Nephron progenitor cell (in vitro differentiated cells): Measurements from ENCODE around the gene OR10V1.

Experiments used
- DNase-seq: peaks from one replicate; pipeline ENCODE4 v3.0.0; 2021
- H3K27ac Mint-ChIP-seq: 2 replicates; pipeline ENCODE4 v1.8.0; 2021; ENCODE audit warnings: mild to moderate bottlenecking, moderate library complexity, mixed read lengths
- H3K27me3 Mint-ChIP-seq: 2 replicates; pipeline ENCODE4 v1.8.0; 2021; ENCODE audit warnings: mild to moderate bottlenecking, low read depth, mixed read lengths; ENCODE audit not compliant: poor library complexity
- H3K36me3 Mint-ChIP-seq: 2 replicates; pipeline ENCODE4 v1.8.0; 2021; ENCODE audit warnings: low read depth, mixed read lengths
- H3K4me1 Mint-ChIP-seq: 2 replicates; pipeline ENCODE4 v1.8.0; 2021; ENCODE audit warnings: mixed read lengths
- H3K4me3 Mint-ChIP-seq: 2 replicates; pipeline ENCODE4 v1.8.0; 2021; ENCODE audit warnings: mild to moderate bottlenecking, moderate library complexity, mixed read lengths
- H3K9me3 Mint-ChIP-seq: 2 replicates; pipeline ENCODE4 v1.8.0; 2021; ENCODE audit warnings: mild to moderate bottlenecking, moderate library complexity, mixed read lengths
- TF ChIP-seq, protein P1 (sequence below): fragments of 200-600 bp; sonication (generic); IDR thresholded peaks from 2 replicates; pipeline ENCODE4 v1.5.0; 2021; ENCODE audit warnings: antibody characterized with exemption

Gene OR10V1

DNA sequence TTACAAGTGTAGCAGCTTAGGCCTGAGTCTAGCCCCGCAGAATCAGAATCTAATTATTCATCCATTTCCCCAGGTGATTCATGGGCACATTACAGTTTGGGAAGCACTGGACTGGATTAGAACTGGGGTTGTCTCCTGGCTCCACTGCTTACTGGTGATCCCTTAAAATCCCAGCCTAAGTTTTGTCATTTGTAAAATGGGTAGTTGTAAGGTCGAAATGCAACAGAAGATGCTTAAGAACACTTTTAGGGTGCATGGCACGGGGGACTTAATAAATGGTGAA lies 42.9 kb upstream of the OR10V1 start:
- Mint-ChIP-seq H3K9me3 (no peaks in the 10 kb centered on the region), H3K4me1 (peaks cover 46% of the 10 kb centered on the region), H3K36me3 (no peaks in the 10 kb centered on the region), H3K4me3 (peak overlapping the region; percentile 94), H3K27ac (no peak overlapping the region), H3K27me3 (peaks cover 4% of the 10 kb centered on the region)
- DNase-seq: no peak
- TF ChIP-seq, protein P1, sequence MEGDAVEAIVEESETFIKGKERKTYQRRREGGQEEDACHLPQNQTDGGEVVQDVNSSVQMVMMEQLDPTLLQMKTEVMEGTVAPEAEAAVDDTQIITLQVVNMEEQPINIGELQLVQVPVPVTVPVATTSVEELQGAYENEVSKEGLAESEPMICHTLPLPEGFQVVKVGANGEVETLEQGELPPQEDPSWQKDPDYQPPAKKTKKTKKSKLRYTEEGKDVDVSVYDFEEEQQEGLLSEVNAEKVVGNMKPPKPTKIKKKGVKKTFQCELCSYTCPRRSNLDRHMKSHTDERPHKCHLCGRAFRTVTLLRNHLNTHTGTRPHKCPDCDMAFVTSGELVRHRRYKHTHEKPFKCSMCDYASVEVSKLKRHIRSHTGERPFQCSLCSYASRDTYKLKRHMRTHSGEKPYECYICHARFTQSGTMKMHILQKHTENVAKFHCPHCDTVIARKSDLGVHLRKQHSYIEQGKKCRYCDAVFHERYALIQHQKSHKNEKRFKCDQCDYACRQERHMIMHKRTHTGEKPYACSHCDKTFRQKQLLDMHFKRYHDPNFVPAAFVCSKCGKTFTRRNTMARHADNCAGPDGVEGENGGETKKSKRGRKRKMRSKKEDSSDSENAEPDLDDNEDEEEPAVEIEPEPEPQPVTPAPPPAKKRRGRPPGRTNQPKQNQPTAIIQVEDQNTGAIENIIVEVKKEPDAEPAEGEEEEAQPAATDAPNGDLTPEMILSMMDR: no peak

DNA sequence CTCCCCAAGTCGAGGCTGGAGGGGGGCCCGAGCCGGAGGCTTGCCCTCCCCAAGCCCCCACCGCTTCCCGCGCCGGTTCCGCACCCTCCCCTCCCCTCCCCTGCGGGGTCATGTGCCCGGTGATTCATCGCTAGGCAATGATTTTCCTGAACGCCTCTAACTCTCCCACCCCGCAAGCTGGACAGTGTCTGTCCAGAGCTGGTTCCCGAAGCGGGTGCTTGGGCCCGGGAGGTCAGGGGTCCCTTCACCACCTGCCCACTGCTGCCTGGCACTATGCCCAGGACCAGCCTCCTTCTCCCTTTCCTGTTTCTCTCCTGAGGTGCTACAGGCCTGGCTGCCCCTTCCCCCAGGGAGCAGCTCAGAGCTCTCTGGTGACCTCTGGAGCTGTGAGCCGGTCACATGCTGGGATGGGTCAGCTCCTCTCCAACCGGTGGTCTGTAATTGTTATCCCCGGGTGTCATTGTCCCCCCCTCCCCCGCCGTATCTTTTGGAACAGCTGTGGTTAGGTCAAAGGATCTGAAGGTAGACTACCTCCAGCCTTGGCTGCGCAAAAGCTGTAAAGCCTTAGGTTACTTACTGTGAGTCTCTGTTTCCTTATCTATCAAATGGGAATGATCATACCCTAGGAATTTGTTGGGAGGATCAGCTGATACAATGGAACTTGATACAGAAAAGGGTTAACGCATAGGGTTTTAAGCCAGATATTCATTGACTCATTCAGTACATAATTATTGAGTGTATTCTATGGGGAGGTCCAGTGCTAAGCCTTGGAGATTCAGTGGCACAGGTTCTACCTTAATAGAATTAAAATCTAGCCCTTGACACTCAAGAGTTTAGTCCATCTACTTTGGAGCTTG lies 42.3 kb upstream of the OR10V1 start:
- Mint-ChIP-seq H3K27ac (peak overlapping the region; percentile 91), H3K4me3 (peak overlapping the region; percentile 94), H3K27me3 (peaks cover 4% of the 10 kb centered on the region), H3K9me3 (no peaks in the 10 kb centered on the region), H3K4me1 (peaks cover 46% of the 10 kb centered on the region), H3K36me3 (no peaks in the 10 kb centered on the region)
- DNase-seq: peak; percentile 52
- TF ChIP-seq, protein P1: no peak

DNA sequence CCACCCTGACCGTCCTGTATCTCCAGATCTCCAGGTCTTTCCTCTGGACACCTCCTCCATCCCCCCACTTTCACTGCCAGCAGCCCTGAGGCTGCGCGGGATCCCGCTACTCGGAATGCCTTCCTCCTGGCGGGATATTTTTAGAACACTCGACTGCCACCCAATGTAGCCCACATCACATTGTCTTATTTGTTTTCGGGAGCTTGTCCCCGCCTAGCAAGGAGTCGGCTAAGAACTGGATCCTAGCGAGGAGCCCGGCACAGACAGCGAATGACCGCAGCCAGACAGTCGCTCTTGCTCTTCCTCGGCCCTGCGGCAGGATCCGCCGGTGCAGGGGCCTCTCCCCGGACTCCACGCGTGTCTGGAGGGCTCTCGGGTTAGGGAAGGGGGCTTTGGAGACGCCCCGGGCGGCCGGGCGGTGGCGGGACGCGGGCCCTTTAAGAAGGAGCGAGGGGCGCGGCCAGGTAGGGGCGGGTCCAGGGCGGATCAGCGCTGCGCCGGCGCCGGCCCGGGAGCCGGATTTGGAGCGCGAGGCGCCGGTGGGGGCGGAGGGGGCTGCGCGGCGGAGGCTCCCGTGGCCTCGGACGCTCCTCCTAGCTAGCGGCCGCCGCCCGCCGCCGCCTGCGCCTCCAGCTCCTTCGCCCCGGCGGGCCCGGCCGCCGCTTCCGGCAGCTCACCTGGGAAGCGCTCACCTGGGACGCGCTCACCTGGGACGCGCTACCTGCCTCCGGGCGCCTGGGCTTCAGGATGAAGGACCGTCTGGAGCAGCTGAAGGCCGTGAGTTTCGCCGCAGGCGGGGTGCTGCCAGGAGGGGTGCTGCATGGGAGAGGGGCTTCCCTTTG lies 41.4 kb upstream of the OR10V1 start, which contains the start of gene STX3:
Gene STX3, plus strand, starts transcription at position 518 of the 842 bp plus-strand sequence. Its CDS starts 230 bp downstream, at position 748.
- DNase-seq: peak; percentile 81
- H3K4me3 Mint-ChIP-seq: peak within 1 kb of the TSS; percentile 94
- TF ChIP-seq, protein P1: no peak
- H3K27me3 Mint-ChIP-seq: peaks cover 4% of the 10 kb centered on the region
- H3K9me3 Mint-ChIP-seq: no peaks in the 10 kb centered on the region
- H3K27ac Mint-ChIP-seq: peak within 1 kb of the TSS; percentile 91
- no peaks in the 10 kb centered on the region for H3K36me3 Mint-ChIP-seq
- peaks cover 44% of the 10 kb centered on the region for H3K4me1 Mint-ChIP-seq

DNA sequence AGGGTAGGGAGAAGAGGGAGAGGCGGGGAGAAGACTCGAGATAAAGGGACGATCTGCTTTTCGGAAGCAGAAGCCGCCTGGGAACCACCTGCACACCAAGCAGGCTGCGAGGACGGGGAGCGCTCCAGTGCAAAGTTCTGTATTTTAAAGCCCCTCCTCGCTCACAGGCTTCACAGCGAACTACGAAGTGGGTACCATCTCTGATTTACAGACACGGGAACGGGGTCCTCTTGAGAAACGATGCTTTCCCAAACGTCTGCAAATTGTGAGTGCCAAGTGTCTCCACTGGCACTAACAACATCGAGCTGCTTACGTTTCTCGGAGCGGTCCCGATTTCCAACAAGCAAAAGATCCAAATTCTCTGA lies 40.8 kb upstream of the OR10V1 start:
- H3K4me1 Mint-ChIP-seq: peaks cover 38% of the 10 kb centered on the region
- peak overlapping the region; percentile 93 for H3K4me3 Mint-ChIP-seq
- H3K36me3 Mint-ChIP-seq: no peaks in the 10 kb centered on the region
- peak; percentile 26 for DNase-seq
- no peak overlapping the region for H3K27ac Mint-ChIP-seq
- TF ChIP-seq, protein P1: no peak
- peaks cover 4% of the 10 kb centered on the region for H3K27me3 Mint-ChIP-seq
- H3K9me3 Mint-ChIP-seq: no peaks in the 10 kb centered on the region

DNA sequence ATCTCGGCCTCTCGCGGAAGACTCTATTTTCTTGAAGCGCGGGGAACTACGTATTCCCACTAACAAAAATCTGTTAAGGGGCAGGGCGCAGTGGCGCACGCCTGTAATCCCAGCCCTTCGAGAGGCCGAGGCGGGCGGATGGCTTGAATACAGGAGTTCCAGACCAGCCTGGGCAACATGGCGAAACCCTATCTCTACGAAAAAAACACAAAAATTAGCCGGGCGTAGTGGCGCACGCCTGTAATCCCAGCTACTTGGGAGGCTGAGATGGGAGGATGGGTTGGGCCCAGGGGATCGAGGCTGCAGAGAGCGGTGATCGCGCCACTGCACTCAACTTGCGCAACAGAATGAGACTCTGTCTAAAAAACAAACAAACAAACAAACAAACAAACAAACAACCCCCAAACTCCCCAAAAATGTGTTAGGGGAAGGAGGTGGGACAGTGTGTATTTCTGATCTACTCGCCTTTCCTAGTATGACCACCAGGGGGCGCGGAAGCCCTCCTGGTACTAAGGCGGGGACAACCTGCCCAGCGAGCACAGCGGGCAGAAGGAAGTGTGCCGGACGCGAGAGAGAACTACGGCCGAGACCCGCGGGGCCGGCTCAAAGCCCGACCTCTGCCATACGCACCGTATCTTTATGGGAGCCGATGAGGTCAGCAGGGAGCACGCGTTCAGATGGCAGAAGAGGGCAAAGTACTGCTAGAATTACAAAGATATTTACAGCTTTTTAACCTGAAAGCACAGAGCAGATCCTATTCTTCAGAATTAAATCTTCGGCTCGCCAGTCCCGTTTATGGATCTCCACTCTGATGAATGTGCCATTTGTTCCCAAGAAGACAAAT lies 40.2 kb upstream of the OR10V1 start:
- DNase-seq: peak; percentile 90
- no peak overlapping the region for H3K27ac Mint-ChIP-seq
- no peaks in the 10 kb centered on the region for H3K9me3 Mint-ChIP-seq
- peaks cover 7% of the 10 kb centered on the region for H3K27me3 Mint-ChIP-seq
- TF ChIP-seq, protein P1: peak; percentile 93
- peaks cover 34% of the 10 kb centered on the region for H3K4me1 Mint-ChIP-seq
- no peaks in the 10 kb centered on the region for H3K36me3 Mint-ChIP-seq
- peak overlapping the region; percentile 93 for H3K4me3 Mint-ChIP-seq
